Endothelial cell of umbilical vein (primary cell): ENCODE measurements around the gene CDIPT. TPM values are rescaled to one million over a fixed set of nuclear protein-coding genes. Genes with fewer than 3 reads are reported as not detected.

ENCODE experiments used
- BruUV-seq: library from RNA; stranded (reverse); fragments of 400-500 nt; replicated peaks from 2 replicates; lab custom pipeline; 2021; lab: Mats Ljungman, UMichigan
- CTCF ChIA-PET: fragments of 300-600, 350-600 bp; sonication (Branson Sonifier 250); formaldehyde crosslinking; loops from one replicate; lab custom pipeline; 2021; ENCODE audit warnings: antibody characterized with exemption, inconsistent platforms; lab: Charles Lee
- POLR2A ChIA-PET: fragments of 300-600, 350-600 bp; sonication (Branson Sonifier 250); formaldehyde crosslinking; loops from one replicate; lab custom pipeline; 2021; ENCODE audit warnings: antibody characterized with exemption, inconsistent platforms; lab: Charles Lee
- DNase-seq: peaks from one replicate; pipeline ENCODE4 v3.0.0-alpha.2; 2011; ENCODE audit warnings: low read depth, low spot score
- FAIRE-seq: peaks from 2 replicates; lab custom pipeline; 2011; peaks lifted over from hg19 to GRCh38; lab: Jason Lieb, UNC
- H2AFZ ChIP-seq: 2 replicates; pipeline ENCODE4 v1.6.0; 2012; ENCODE audit warnings: low read depth, low read length, control low read depth, inconsistent platforms
- H3K27ac ChIP-seq: 2 replicates; pipeline ENCODE4 v1.5.1; 2011; ENCODE audit warnings: low read depth, mild to moderate bottlenecking, control low read depth, low read length, moderate library complexity; ENCODE audit not compliant: insufficient read depth
- H3K27me3 ChIP-seq, 2 experiments: 2 replicates each; pipeline versions ENCODE4 v1.6.0 to v1.6.1; 2011; ENCODE audit warnings: low read length in 2 of 2, mixed read lengths in 1 of 2; ENCODE audit not compliant: control insufficient read depth in 2 of 2, insufficient read depth in 2 of 2
- H3K36me3 ChIP-seq, 2 experiments: 2 replicates in 1 of 2; 3 replicates in 1 of 2; pipeline ENCODE4 v1.5.1; 2011; ENCODE audit warnings: low read length in 2 of 2, mild to moderate bottlenecking in 1 of 2, moderate library complexity in 1 of 2; ENCODE audit not compliant: control insufficient read depth in 2 of 2, insufficient read depth in 2 of 2; ENCODE audit errors: extremely low read depth in 1 of 2
- H3K4me1 ChIP-seq: 3 replicates; pipeline ENCODE4 v1.5.1; 2011; ENCODE audit warnings: mild to moderate bottlenecking, low read length; ENCODE audit not compliant: control insufficient read depth, insufficient read depth; ENCODE audit errors: extremely low read depth
- H3K4me2 ChIP-seq: 2 replicates; pipeline ENCODE4 v1.6.1; 2011; ENCODE audit warnings: low read length, control low read depth, mixed read lengths; ENCODE audit not compliant: insufficient read depth
- H3K4me3 ChIP-seq, 3 experiments: fragments of 200-600 bp in 1 of 3; sonication (generic), shearing (Covaris generic) in 1 of 3; replicated peaks in 1 of 3; 2 replicates each; pipeline ENCODE4 v1.5.1; 2011 to 2016; ENCODE audit warnings: control low read depth in 3 of 3, low read length in 3 of 3, mild to moderate bottlenecking in 2 of 3, inconsistent platforms in 1 of 3, low read depth in 1 of 3, moderate library complexity in 1 of 3; ENCODE audit not compliant: insufficient read depth in 1 of 3
- H3K79me2 ChIP-seq: 2 replicates; pipeline ENCODE4 v1.6.0; 2012; ENCODE audit warnings: low read length, inconsistent platforms; ENCODE audit not compliant: control insufficient read depth, insufficient read depth
- H3K9ac ChIP-seq: replicated peaks from 2 replicates; pipeline ENCODE3; 2011; ENCODE audit warnings: low read length, control low read depth; ENCODE audit not compliant: insufficient read depth; ENCODE audit errors: extremely low read depth
- H3K9me1 ChIP-seq: replicated peaks from 3 replicates; pipeline ENCODE4 v1.6.0; 2011; ENCODE audit warnings: mild to moderate bottlenecking, low read length; ENCODE audit not compliant: control insufficient read depth, insufficient read depth; ENCODE audit errors: extremely low read depth
- H3K9me3 ChIP-seq: replicated peaks from 2 replicates; pipeline ENCODE4 v1.5.1; 2012; ENCODE audit warnings: low read length, inconsistent platforms; ENCODE audit not compliant: control insufficient read depth, insufficient read depth
- H4K20me1 ChIP-seq: replicated peaks from 2 replicates; pipeline ENCODE3; 2011; ENCODE audit warnings: mild to moderate bottlenecking, low read length; ENCODE audit not compliant: control insufficient read depth, insufficient read depth; ENCODE audit errors: extremely low read depth
- EZH2 ChIP-seq: IDR thresholded peaks from 2 replicates; pipeline ENCODE4 v1.6.1; 2012; ENCODE audit warnings: borderline replicate concordance, low read depth, mild to moderate bottlenecking, moderate library complexity, low read length, inconsistent platforms; ENCODE audit not compliant: severe bottlenecking
- FOS ChIP-seq: IDR thresholded peaks from 2 replicates; pipeline ENCODE4 v1.6.1; 2011; ENCODE audit warnings: mild to moderate bottlenecking, low read length, moderate library complexity, borderline replicate concordance; ENCODE audit not compliant: insufficient read depth
- GATA2 ChIP-seq: IDR thresholded peaks from 2 replicates; pipeline ENCODE4 v1.7.0; 2011; ENCODE audit warnings: low read depth, mild to moderate bottlenecking, moderate library complexity, mixed read lengths, low read length; ENCODE audit not compliant: insufficient read length, insufficient read depth
- JUN ChIP-seq: IDR thresholded peaks from 2 replicates; pipeline ENCODE4 v1.6.1; 2011; ENCODE audit warnings: borderline replicate concordance, low read depth; ENCODE audit not compliant: insufficient read length, insufficient read depth
- MAX ChIP-seq: IDR thresholded peaks from 2 replicates; pipeline ENCODE4 v1.6.1; 2011; ENCODE audit not compliant: insufficient read depth, insufficient read length
- MYC ChIP-seq: IDR thresholded peaks from one replicate; pipeline ENCODE4 v1.6.1; 2011; ENCODE audit warnings: mild to moderate bottlenecking, low read depth, low read length
- POLR2A ChIP-seq: IDR thresholded peaks from 2 replicates; pipeline ENCODE4 v1.6.1; 2012; ENCODE audit warnings: low read depth, mild to moderate bottlenecking, control low read depth, low read length
- POLR2AphosphoS5 ChIP-seq: IDR thresholded peaks from 2 replicates; pipeline ENCODE4 v1.6.1; 2012; ENCODE audit warnings: low read depth, mild to moderate bottlenecking, control low read depth, low read length, moderate library complexity; ENCODE audit not compliant: insufficient read depth
- dilution Hi-C: fragments of 300-500 bp; cut with MboI; formaldehyde crosslinking; loops from one replicate; pipeline ENCODE4 v1.15.0; 2019; ENCODE audit warnings: low sequenced_read_pairs; ENCODE audit not compliant: extremely low pct_ligation_motif_present
- intact Hi-C: fragments of 100-400 bp; cut with micrococcal nuclease; formaldehyde crosslinking; loops from one replicate; pipeline ENCODE4 v1.10.0; 2022
- polyA plus RNA-seq, 4 experiments: library from polyadenylated mRNA; depleted of rRNA in 3 of 4; stranded (reverse) in 3 of 4; unstranded in 1 of 4; fragments of >200 nt; gene quantifications; 2 replicates each; pipeline versions ENCODE4 v1.2.1 to v1.2.3, GENCODE V29; 2011 to 2012; ENCODE audit warnings: missing spikeins in 1 of 4
- total RNA-seq: library from RNA; stranded (reverse); gene quantifications from 2 replicates; pipeline ENCODE4 v1.2.3, GENCODE V29; 2021
- TF ChIP-seq, protein P1 (sequence below), 2 donors: IDR thresholded peaks; 1 replicate in 1 of 2; 2 replicates in 1 of 2; pipeline ENCODE4 v1.5.1; 2011; ENCODE audit warnings: low read length in 2 of 2, mild to moderate bottlenecking in 2 of 2, moderate library complexity in 2 of 2, control low read depth in 1 of 2, inconsistent platforms in 1 of 2, low read depth in 1 of 2; ENCODE audit not compliant: insufficient read depth in 1 of 2; ENCODE audit errors: extremely low read depth in 1 of 2

CDIPT gene
- total and polyA plus RNA-seq, 2 donors (not counting 3 experiments of a cell fraction or from before 2014, with no cell fraction given) = 68.7 to 161 TPM

- TF ChIP-seq POLR2AphosphoS5 (peak; percentile 36), POLR2A (peak; percentile 49), MYC (no peak)
- CTCF ChIA-PET = interaction anchor here (0.8 to 8.2 kb wide), 4 partner anchors 13 to 156 kb away, joined by 3 to 140 read pairs (median 10); no protein-coding TSS in a partner anchor
- dilution Hi-C loops (no loop called here), intact Hi-C loops (loop anchor here (2.0 to 10.0 kb wide), 5 partner anchors 29 to 152 kb away; partner anchors contain the start of genes ASPHD1, CDIPT, KCTD13 and TAOK2)
- Histone ChIP-seq H3K36me3 (peaks cover 0 to 5% of the 10 kb centered on the region in 2 experiments), H3K27ac (peak within 1 kb of the TSS; percentile 67), H3K27me3 (no peaks in the 10 kb centered on the region), H3K4me1 (peaks cover 48% of the 10 kb centered on the region), H3K9ac (peak within 1 kb of the TSS; percentile 63), H3K4me3 (peak within 1 kb of the TSS; percentile 29 to 91 (median 60)), H3K9me3 (no peaks in the 10 kb centered on the region), H3K4me2 (peak within 1 kb of the TSS; percentile 89), H3K9me1 (no peaks in the 10 kb centered on the region), H2AFZ (no peak within 1 kb of the TSS), H4K20me1 (no peaks in the 10 kb centered on the region), H3K79me2 (peaks cover 35% of the 10 kb centered on the region)
- DNase-seq (peak; percentile 42), FAIRE-seq (peak; percentile 94)
- POLR2A ChIA-PET = interaction anchor here (1.0 kb wide), 1 partner anchor 27 kb away, joined by 4 read pairs; no protein-coding TSS in a partner anchor
- no TSS peak for BruUV-seq
These were observed 42.7 kb downstream of the CDIPT start, which contains the start of gene MVP for GRCh38 chr16:29820271-29820701. MVP (plus strand) TSS chr16:29820462; CDS start chr16:29830550, 10,088 bp downstream.

DNA sequence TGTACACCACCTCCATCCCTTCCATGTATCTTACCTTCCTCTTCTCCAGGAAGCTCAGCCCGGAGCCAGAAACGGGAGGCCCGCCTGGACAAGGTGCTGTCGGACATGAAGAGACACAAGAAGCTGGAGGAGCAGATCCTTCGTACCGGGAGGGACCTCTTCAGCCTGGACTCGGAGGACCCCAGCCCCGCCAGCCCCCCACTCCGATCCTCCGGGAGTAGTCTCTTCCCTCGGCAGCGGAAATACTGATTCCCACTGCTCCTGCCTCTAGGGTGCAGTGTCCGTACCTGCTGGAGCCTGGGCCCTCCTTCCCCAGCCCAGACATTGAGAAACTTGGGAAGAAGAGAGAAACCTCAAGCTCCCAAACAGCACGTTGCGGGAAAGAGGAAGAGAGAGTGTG lies 43.5 kb downstream of the CDIPT start:
- POLR2A ChIA-PET = interaction anchor here (1.0 kb wide), 1 partner anchor 28 kb away, joined by 4 read pairs; no protein-coding TSS in a partner anchor
- no peak overlapping the region for H2AFZ ChIP-seq
- H3K4me3 ChIP-seq = no peak overlapping the region
- intact Hi-C loops (no loop called here), dilution Hi-C loops (no loop called here)
- H3K4me2 ChIP-seq = peak overlapping the region; percentile 89
- H3K4me1 ChIP-seq = peaks cover 48% of the 10 kb centered on the region
- no peak overlapping the region for H3K9ac ChIP-seq
- FAIRE-seq (no peak), DNase-seq (no peak)
- CTCF ChIA-PET = interaction anchor here (2.0 to 8.2 kb wide), 2 partner anchors 12 to 29 kb away, joined by 6 to 140 read pairs; no protein-coding TSS in a partner anchor
- no peaks in the 10 kb centered on the region for H4K20me1 ChIP-seq
- H3K9me3 ChIP-seq = no peaks in the 10 kb centered on the region
- no TSS peak for BruUV-seq
- H3K36me3 ChIP-seq = peaks cover 0 to 5% of the 10 kb centered on the region in 2 experiments
- TF ChIP-seq JUN = no peak
- no peak for TF ChIP-seq MAX
- TF ChIP-seq FOS = no peak
- no peak for TF ChIP-seq MYC
- TF ChIP-seq, protein P1, sequence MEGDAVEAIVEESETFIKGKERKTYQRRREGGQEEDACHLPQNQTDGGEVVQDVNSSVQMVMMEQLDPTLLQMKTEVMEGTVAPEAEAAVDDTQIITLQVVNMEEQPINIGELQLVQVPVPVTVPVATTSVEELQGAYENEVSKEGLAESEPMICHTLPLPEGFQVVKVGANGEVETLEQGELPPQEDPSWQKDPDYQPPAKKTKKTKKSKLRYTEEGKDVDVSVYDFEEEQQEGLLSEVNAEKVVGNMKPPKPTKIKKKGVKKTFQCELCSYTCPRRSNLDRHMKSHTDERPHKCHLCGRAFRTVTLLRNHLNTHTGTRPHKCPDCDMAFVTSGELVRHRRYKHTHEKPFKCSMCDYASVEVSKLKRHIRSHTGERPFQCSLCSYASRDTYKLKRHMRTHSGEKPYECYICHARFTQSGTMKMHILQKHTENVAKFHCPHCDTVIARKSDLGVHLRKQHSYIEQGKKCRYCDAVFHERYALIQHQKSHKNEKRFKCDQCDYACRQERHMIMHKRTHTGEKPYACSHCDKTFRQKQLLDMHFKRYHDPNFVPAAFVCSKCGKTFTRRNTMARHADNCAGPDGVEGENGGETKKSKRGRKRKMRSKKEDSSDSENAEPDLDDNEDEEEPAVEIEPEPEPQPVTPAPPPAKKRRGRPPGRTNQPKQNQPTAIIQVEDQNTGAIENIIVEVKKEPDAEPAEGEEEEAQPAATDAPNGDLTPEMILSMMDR (IDR thresholded peaks at IDR 0.05; ENCODE audit: extremely low read depth in 1 of 2, insufficient read depth in 1 of 2, low read depth in 1 of 2, low read length in 2 of 2) = no peak
- no peak for TF ChIP-seq GATA2
- no peak for TF ChIP-seq EZH2
- TF ChIP-seq POLR2A = no peak
- TF ChIP-seq POLR2AphosphoS5 = no peak
- peaks cover 35% of the 10 kb centered on the region for H3K79me2 ChIP-seq
- H3K27me3 ChIP-seq = no peaks in the 10 kb centered on the region
- no peaks in the 10 kb centered on the region for H3K9me1 ChIP-seq
- no peak overlapping the region for H3K27ac ChIP-seq
